NCI-H1048 (cell line): ENCODE data around the gene GALNT11.
"Not testable (repeated sequence)": the region's sequence is repeated elsewhere in the genome, so short reads cannot be mapped to it uniquely, and the experiment has no call there.

Experiments
- DNase-seq: peaks from one replicate; lab custom pipeline; 2025; lab: John Stamatoyannopoulos, UW

GALNT11 gene

GRCh38 chr7:152075379-152075778, 49.9 kb downstream of the GALNT11 start:
- DNase-seq, result not testable (repeated sequence)

- DNase-seq, result peak; percentile 24
These were observed 50.9 kb downstream of the GALNT11 start for GRCh38 chr7:152076324-152076821.

GRCh38 chr7:152076940-152077933, 51.8 kb downstream of the GALNT11 start:
- DNase-seq, result no peak

GRCh38 chr7:152078025-152078424, 52.6 kb downstream of the GALNT11 start:
- DNase-seq, result no peak

- DNase-seq, result no peak
These were observed 53.3 kb downstream of the GALNT11 start for GRCh38 chr7:152078786-152079185.

- no peak for DNase-seq
These were observed 55.6 kb downstream of the GALNT11 start for GRCh38 chr7:152081088-152081487.

GRCh38 chr7:152082073-152082721, 56.7 kb downstream of the GALNT11 start:
- DNase-seq, result not testable (repeated sequence)

- no peak for DNase-seq
These were observed 59.7 kb downstream of the GALNT11 start for GRCh38 chr7:152085131-152085530.

GRCh38 chr7:152086513-152086912, 61.0 kb downstream of the GALNT11 start:
- DNase-seq, result no peak

- DNase-seq, result no peak
These were observed 63.7 kb downstream of the GALNT11 start for GRCh38 chr7:152089183-152089582.

GRCh38 chr7:152090747-152091146, 65.3 kb downstream of the GALNT11 start:
- DNase-seq, result no peak

- no peak for DNase-seq
These were observed 68.2 kb downstream of the GALNT11 start for GRCh38 chr7:152093717-152094116.

- DNase-seq, result no peak
These were observed 70.3 kb downstream of the GALNT11 start for GRCh38 chr7:152095771-152096170.

- DNase-seq, result no peak
These were observed 71.9 kb downstream of the GALNT11 start for GRCh38 chr7:152097330-152097729.

GRCh38 chr7:152103066-152103465, 77.6 kb downstream of the GALNT11 start:
- no peak for DNase-seq

GRCh38 chr7:152103691-152104090, 78.2 kb downstream of the GALNT11 start:
- no peak for DNase-seq

GRCh38 chr7:152105205-152105604, 79.7 kb downstream of the GALNT11 start:
- no peak for DNase-seq

GRCh38 chr7:152106990-152107389, 81.5 kb downstream of the GALNT11 start:
- DNase-seq, result no peak

GRCh38 chr7:152107945-152108344, 82.5 kb downstream of the GALNT11 start:
- DNase-seq, result no peak

GRCh38 chr7:152108359-152108758, 82.9 kb downstream of the GALNT11 start:
- DNase-seq, result no peak

GRCh38 chr7:152112829-152113228, 87.4 kb downstream of the GALNT11 start:
- no peak for DNase-seq

GRCh38 chr7:152115021-152115718, 89.7 kb downstream of the GALNT11 start:
- DNase-seq, result no peak
